AG09309 (cell line): ENCODE measurements around the gene TMEM190.

ENCODE experiments used
- DNase-seq: peaks from one replicate; pipeline ENCODE4 v3.0.0-alpha.2; 2010; ENCODE audit warnings: low read depth
- H3K4me3 ChIP-seq: 2 replicates; pipeline ENCODE4 v1.5.1; 2011; ENCODE audit warnings: mild to moderate bottlenecking, low read depth, low read length, moderate library complexity; ENCODE audit not compliant: control insufficient read depth
- CTCF ChIP-seq: IDR thresholded peaks from 2 replicates; pipeline ENCODE4 v1.5.1; 2011; ENCODE audit warnings: mild to moderate bottlenecking, low read depth, low read length, inconsistent platforms; ENCODE audit not compliant: insufficient read depth, control insufficient read depth; ENCODE audit errors: missing control alignments

TMEM190 gene

DNA sequence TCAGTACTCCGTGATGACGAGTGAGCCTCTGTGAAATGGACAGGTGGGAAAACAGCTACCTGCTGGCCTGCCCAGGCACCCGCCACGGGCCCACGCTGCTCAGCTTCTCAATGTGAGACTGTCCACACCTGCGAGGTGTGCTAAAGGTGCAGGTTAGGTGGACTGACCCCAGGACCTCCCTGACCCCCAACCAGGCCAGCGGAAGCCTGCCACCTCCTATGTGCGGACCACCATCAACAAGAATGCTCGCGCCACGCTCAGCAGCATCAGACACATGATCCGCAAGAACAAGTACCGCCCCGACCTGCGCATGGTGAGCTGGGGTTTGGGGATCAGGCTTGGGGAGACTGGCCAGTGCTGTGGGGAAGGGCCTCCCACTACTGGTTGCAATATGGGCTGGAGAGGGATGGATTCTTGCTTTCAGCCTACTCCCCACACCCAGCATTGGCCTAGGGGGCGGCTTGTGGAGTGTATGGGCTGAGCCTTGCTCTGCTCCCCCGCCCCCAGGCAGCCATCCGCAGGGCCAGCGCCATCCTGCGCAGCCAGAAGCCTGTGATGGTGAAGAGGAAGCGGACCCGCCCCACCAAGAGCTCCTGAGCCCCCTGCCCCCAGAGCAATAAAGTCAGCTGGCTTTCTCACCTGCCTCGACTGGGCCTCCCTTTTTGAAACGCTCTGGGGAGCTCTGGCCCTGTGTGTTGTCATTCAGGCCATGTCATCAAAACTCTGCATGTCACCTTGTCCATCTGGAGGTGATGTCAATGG lies 11.3 kb downstream of the TMEM190 start:
- TF ChIP-seq CTCF, result no peak
- no peak for DNase-seq
- H3K4me3 ChIP-seq, result peak overlapping the region; percentile 85

GRCh38 chr19:55389386-55390317 lies 13.0 kb downstream of the TMEM190 start:
- no peak overlapping the region for H3K4me3 ChIP-seq
- DNase-seq, result no peak
- TF ChIP-seq CTCF, result no peak

GRCh38 chr19:55390461-55390880 lies 13.8 kb downstream of the TMEM190 start:
- H3K4me3 ChIP-seq, result no peak overlapping the region
- no peak for TF ChIP-seq CTCF
- no peak for DNase-seq

GRCh38 chr19:55391191-55391670 lies 14.6 kb downstream of the TMEM190 start:
- DNase-seq, result no peak
- H3K4me3 ChIP-seq, result no peak overlapping the region
- no peak for TF ChIP-seq CTCF

- no peak overlapping the region for H3K4me3 ChIP-seq
- TF ChIP-seq CTCF, result no peak
- no peak for DNase-seq
Observed at GRCh38 chr19:55391702-55392615, 15.3 kb downstream of the TMEM190 start.
